GM10847 (cell line): ENCODE measurements around the gene CFAP45.

ENCODE experiments used
- POLR2A ChIP-seq: IDR thresholded peaks from 2 replicates; pipeline ENCODE4 v1.6.1; 2011; ENCODE audit not compliant: insufficient read length; ENCODE audit errors: extremely low read depth

The CFAP45 gene

GRCh38 chr1:159920651-159921050 is 20.7 kb upstream of the CFAP45 start:
- no peak for TF ChIP-seq POLR2A

- no peak for TF ChIP-seq POLR2A
Measured at GRCh38 chr1:159920202-159920601, 20.2 kb upstream of the CFAP45 start.

- no peak for TF ChIP-seq POLR2A
Measured at GRCh38 chr1:159919236-159919865, 19.4 kb upstream of the CFAP45 start.

- no peak for TF ChIP-seq POLR2A
Measured at GRCh38 chr1:159918352-159919200, 18.6 kb upstream of the CFAP45 start.

GRCh38 chr1:159917533-159918351 is 17.8 kb upstream of the CFAP45 start:
- TF ChIP-seq POLR2A, result no peak

- no peak for TF ChIP-seq POLR2A
Measured at GRCh38 chr1:159916242-159917051, 16.5 kb upstream of the CFAP45 start.

GRCh38 chr1:159915571-159916241 is 15.7 kb upstream of the CFAP45 start:
- TF ChIP-seq POLR2A, result no peak

GRCh38 chr1:159914252-159915018 is 14.5 kb upstream of the CFAP45 start:
- no peak for TF ChIP-seq POLR2A

- no peak for TF ChIP-seq POLR2A
Measured at GRCh38 chr1:159913451-159914192, 13.7 kb upstream of the CFAP45 start.

- TF ChIP-seq POLR2A, result no peak
Measured at GRCh38 chr1:159911326-159912070, 11.5 kb upstream of the CFAP45 start.

GRCh38 chr1:159908031-159908940 is 8.3 kb upstream of the CFAP45 start:
- no peak for TF ChIP-seq POLR2A
